ENCODE results near the gene GMPR.

Gene GMPR

DNA sequence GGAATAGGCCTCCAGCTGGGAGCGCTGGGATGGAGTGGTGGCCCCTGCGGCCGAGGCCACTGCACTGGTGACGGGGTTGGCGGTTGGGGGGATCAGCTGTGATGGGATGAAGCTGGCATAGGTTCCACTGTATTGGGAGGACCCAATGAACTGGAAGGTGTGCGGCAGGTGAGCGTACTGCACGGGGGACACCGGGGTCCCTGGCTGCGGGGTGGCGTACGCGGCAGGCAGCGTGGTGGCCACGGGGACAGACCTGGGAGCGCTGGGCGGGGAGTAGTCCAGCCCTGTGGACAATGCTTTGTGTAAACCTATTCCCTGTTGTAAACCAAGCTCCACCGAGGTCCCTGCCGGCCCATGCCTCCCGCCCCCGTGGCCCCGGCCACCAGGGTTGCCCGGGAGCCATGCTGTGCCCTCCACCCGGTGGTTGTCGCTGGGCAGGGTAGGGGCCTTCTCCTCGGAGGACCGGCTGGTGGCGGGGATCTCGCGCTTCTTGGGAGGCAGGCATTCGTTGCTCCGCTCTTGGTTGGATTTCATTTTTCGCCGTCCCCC lies 89.5 kb downstream of the GMPR start:
- DNase-seq (ENCODE audit: low spot score): no peak

DNA sequence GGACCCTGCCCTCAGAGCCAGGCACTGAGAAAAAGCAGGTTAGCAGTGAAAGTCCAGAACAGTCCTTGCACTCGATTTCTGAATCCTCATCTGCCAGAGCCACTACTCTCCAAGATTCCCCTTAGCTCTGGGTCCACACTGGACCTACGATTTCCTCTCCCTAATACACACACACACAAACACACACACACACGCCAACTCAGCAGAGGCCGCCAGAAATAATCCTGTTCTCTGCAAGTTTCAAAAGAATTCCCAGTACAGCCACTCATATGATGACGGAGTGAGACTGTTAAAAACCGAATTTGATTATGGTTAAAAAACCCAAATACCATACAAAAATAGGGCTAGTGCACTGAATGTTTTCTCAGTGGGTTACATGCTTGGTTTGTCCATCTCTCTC lies 90.8 kb downstream of the GMPR start:
- no peak for DNase-seq (ENCODE audit: low spot score)

GRCh38 chr6:16331384-16332174 lies 93.2 kb downstream of the GMPR start:
- DNase-seq (ENCODE audit: low spot score): peak; percentile 68

GRCh38 chr6:16332175-16332542 lies 93.8 kb downstream of the GMPR start:
- DNase-seq (ENCODE audit: low spot score): peak; percentile 87

DNA sequence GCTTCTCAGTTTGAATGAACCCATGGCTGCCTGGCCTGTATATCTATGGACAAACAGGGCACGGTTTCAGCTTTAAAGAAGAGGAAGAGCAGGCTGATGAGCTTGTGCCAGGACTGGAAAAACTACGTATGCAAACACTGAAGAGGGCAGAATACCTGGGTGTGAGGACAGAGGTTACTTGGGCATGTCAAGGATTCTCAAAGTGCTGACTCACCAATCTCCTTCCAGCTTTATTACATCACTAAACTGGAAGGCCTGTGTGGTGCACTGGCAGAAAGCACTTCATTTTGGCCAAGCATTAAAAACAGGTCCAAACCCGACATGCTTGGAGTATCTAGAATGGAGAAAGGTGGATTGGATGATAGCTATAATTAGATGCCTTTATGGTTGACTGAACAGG lies 95.2 kb downstream of the GMPR start:
- DNase-seq (ENCODE audit: low spot score): no peak

DNA sequence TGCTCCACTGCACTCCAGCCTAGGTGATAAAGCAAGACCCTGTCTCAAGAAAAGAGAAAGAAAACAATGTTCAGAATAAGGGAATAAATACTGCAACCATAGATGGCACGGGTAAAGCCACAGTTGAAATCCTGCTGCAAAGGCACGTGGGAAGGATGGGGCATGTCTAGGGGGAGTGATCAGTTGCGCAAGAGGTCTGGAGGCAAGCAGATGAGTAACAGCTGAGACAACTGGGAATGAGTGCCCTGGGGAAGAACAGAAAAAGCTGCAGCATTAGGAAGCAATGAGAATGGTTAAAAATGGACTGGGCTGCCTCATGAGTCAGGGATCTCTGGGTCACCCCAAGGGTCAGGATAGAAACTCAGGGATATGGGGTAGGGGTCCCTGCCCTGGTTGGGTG lies 96.3 kb downstream of the GMPR start:
- no peak for DNase-seq (ENCODE audit: low spot score)

- DNase-seq (ENCODE audit: low spot score): no peak
Measured at GRCh38 chr6:16335176-16335575, 96.8 kb downstream of the GMPR start.

DNA sequence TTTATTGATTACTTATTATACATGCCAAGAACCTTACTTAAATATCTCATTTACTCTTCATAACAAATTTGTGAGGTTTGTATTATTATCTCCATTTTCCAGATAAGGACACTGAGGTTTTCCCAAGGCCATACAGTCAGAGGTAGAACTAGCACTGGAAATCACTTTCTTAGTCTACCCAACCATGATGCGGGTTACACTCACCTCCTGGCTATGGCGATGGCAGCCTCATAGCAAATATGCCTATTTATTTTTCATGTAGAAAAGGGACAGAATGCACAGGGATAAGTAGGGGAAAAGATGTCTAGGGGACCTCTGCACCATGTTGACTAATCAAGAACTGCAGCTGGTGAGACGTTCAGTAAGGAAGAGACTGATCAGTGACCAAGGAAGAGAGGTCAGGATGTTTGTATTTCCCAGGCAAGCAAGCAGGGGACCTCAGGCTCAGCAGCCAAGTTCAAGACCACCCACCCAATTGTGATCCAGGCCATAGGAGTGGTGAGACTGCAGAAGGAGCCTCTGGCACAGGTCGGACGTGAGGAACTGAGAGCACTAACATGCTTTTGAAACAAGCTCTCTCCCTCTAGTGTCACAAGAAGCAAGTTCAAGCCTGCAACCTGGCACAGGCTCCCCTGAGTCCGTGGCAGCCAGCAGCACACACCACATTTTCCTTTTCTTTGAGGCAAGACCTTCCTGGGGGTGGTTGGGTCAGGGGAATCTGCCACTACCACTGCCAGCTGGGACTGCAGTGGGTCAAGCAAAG lies 97.8 kb downstream of the GMPR start:
- no peak for DNase-seq (ENCODE audit: low spot score)

GRCh38 chr6:16336911-16337294 lies 98.5 kb downstream of the GMPR start:
- DNase-seq (ENCODE audit: low spot score): no peak

- no peak for DNase-seq (ENCODE audit: low spot score)
Measured at GRCh38 chr6:16337295-16337975, 99.0 kb downstream of the GMPR start.

DNA sequence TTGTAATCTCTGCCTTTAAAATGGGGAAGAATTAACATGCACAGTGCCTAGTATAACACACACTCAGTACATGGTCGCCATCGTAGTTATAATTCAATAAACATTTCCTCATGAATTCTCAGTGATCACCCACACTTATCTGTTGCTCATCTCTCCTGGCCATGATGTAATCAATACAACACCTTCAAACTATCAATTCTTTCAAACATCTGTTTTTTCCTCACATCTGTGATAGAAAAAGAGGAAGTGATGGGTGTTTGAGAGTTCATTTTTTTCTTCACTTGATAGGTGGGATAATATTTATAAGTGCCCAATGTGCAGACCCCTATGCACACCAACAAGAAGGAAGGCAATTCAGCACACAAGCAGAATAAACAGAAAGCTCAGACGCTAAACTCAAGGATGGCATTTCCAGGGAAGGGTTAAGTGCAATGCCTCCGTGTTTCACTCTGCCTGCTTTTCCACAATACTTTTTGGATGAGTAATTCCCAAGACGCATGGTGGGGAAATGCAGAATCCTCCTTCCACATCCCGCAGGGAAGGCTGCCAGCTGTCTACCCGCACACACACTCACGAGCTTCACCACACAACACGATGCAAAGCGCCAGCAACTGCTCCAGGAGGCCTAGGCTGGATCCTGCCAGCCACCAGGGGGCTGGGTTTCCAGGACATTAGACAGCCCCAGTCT lies 100.3 kb downstream of the GMPR start:
- DNase-seq (ENCODE audit: low spot score): no peak

GRCh38 chr6:16339265-16339587 lies 100.8 kb downstream of the GMPR start:
- no peak for DNase-seq (ENCODE audit: low spot score)

DNA sequence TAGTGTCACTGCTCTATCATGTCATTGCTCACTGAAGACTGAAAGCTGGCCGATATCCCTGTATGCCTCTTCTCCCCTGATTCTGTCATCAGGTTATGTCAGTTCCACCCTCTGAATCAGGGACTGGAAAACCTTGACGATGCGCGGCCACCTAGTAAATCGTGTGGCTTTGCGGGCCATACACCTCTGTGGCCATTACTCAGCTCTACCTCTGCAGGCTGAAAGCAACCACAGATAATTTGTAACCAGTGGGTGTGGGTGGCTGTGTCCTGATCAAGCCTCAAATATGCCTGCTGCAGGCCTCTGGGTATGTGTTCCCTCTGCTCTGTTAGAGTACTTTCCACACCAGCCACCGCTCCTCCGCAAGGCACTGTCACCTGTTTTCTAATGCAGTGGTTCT lies 105.2 kb downstream of the GMPR start:
- no peak for DNase-seq (ENCODE audit: low spot score)

- no peak for DNase-seq (ENCODE audit: low spot score)
Measured at GRCh38 chr6:16344756-16345155, 106.4 kb downstream of the GMPR start.

Measured in activated CD4-positive, alpha-beta T cell treated with anti-CD3 and anti-CD28 coated beads, Interleukin-2, Interleukin-4, amounts not matched to agents 100 ng/mL and 50 ng/mL, durations not matched to agents 16 hours and 8 hours (primary cell).